ENCODE measurements around the gene RNGTT.

DNA sequence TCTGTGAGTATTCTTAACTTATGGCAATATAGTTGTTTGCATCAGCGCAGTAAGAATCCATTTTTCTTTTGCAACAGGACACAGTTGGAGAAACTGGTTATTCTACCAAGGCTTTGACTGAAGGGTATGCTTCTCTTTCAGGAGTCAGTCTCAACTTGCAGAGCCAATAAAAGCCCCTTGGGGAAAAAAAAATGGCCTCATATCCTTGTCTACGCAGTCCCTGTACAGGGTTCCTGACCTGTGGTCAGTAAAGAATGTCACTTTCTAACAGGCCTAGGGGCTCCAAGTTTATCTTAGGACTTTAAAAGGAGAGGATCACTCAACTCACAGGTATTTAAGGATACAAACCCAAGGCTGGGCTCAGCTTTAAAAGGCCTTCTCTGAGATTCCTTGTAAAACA, 6.9 kb upstream of the RNGTT start:
- TF ChIP-seq CTCF (IDR thresholded peaks at IDR 0.05) (no peak), EP300 (IDR thresholded peaks at IDR 0.05) (no peak)

Data from upper lobe of left lung (tissue), 4 donors.